Measurements from ENCODE around the gene ERC2. TPM values are rescaled to one million over a fixed set of nuclear protein-coding genes. Genes with fewer than 3 reads are reported as not detected.

The ERC2 gene
- polyA plus RNA-seq, 3 donors, result not detected

DNA sequence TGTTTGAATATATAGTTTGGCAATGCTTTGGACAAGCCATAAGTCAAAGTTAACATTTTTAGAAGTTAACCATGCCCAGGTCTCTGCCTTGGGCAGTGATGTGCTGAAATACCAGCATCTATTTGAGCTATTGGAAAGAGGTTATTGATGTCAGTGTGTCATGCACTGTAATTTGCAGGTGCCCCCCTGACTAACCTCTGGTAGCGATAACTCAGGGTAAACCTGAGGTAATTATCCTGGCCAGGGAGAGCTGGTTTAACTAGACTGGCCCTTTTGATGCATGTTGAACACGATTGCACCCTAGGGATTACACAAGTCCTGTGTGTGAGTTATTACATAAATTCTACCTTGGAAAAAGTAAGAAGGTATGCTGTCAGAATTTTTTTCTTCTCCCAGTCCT is 525.4 kb downstream of the ERC2 start:
- H3K36me3 ChIP-seq (replicated peaks in 1 of 2; ENCODE audit: control insufficient read depth in 1 of 2, insufficient read depth in 2 of 2, low read length in 2 of 2), result no peaks in the 10 kb centered on the region
- no peaks in the 10 kb centered on the region for H3K4me1 ChIP-seq (ENCODE audit: control insufficient read depth in 1 of 2, insufficient read depth in 2 of 2, low read length in 2 of 2)
- intact Hi-C loops (cut with micrococcal nuclease), result no loop called here
- H4K20me1 ChIP-seq (ENCODE audit: insufficient read depth, low read length), result no peaks in the 10 kb centered on the region
- no peaks in the 10 kb centered on the region for H3K36me3 Mint-ChIP-seq
- no peak overlapping the region for H3K27ac Mint-ChIP-seq
- H3K9me3 ChIP-seq (replicated peaks in 1 of 2; ENCODE audit: control insufficient read depth in 1 of 2, insufficient read depth in 1 of 2, low read length in 2 of 2), result no peaks in the 10 kb centered on the region
- WGBS (ENCODE audit: insufficient coverage), result no CpG with 5 or more reads among the region's 2 CpGs
- H3K27me3 ChIP-seq (ENCODE audit: control insufficient read depth in 2 of 2, insufficient read depth in 2 of 2, low read length in 2 of 2), result no peaks in the 10 kb centered on the region
- no peak overlapping the region for H2AFZ ChIP-seq (ENCODE audit: insufficient read depth, low read depth, low read length, poor library complexity, severe bottlenecking)
- H3K27ac ChIP-seq (ENCODE audit: low read depth in 1 of 2, low read length in 2 of 2), result no peak overlapping the region
- no peaks in the 10 kb centered on the region for H3K4me1 Mint-ChIP-seq
- H3K9me3 Mint-ChIP-seq, result peaks cover 0 to 4% (median 0%) of the 10 kb centered on the region in 7 donors
- no peak overlapping the region for H3K4me3 Mint-ChIP-seq
- TF ChIP-seq, protein P1, sequence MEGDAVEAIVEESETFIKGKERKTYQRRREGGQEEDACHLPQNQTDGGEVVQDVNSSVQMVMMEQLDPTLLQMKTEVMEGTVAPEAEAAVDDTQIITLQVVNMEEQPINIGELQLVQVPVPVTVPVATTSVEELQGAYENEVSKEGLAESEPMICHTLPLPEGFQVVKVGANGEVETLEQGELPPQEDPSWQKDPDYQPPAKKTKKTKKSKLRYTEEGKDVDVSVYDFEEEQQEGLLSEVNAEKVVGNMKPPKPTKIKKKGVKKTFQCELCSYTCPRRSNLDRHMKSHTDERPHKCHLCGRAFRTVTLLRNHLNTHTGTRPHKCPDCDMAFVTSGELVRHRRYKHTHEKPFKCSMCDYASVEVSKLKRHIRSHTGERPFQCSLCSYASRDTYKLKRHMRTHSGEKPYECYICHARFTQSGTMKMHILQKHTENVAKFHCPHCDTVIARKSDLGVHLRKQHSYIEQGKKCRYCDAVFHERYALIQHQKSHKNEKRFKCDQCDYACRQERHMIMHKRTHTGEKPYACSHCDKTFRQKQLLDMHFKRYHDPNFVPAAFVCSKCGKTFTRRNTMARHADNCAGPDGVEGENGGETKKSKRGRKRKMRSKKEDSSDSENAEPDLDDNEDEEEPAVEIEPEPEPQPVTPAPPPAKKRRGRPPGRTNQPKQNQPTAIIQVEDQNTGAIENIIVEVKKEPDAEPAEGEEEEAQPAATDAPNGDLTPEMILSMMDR (IDR thresholded peaks at IDR 0.05), result no peak
- no peaks in the 10 kb centered on the region for H3K79me2 ChIP-seq (ENCODE audit: insufficient read depth, low read length)
- H3K4me3 ChIP-seq (replicated peaks in 1 of 3; ENCODE audit: low read depth in 2 of 3, low read length in 3 of 3), result no peak overlapping the region
- no peak overlapping the region for H3K9ac ChIP-seq (ENCODE audit: insufficient read depth, low read length, poor library complexity, severe bottlenecking)
- no peak overlapping the region for H3K4me2 ChIP-seq (replicated peaks; ENCODE audit: extremely low read depth, low read length, poor library complexity, severe bottlenecking)
- peaks cover 0 to 4% (median 0%) of the 10 kb centered on the region in 3 donors for H3K27me3 Mint-ChIP-seq (ENCODE audit: low read depth in 3 of 3)
- DNase-seq, result no peak

DNA sequence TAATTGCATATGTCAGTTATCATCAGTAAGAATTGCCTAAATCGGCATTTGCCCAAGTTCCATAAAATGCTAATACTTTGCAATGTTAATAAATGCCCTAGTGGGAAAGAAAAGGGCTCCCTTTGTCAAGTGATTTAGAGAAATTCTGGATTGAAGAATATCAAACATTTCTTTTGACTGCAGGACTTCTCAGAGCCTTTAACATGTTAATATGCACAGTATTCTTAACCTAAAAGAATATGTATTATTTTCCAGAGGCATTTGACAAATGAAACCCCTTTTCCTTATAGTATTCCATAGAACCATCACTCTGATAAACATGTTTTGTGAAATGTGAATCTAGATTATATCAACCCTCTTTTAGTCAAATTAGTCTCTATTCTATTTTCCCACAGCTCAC is 529.0 kb downstream of the ERC2 start:
- Mint-ChIP-seq H3K36me3 (no peaks in the 10 kb centered on the region), H3K9me3 (peaks cover 0 to 4% (median 0%) of the 10 kb centered on the region in 7 donors), H3K4me1 (no peaks in the 10 kb centered on the region), H3K4me3 (no peak overlapping the region), H3K27ac (no peak overlapping the region), H3K27me3 (ENCODE audit: low read depth in 3 of 3) (peaks cover 0 to 4% (median 0%) of the 10 kb centered on the region in 3 donors)
- H3K27me3 ChIP-seq (ENCODE audit: control insufficient read depth in 2 of 2, insufficient read depth in 2 of 2, low read length in 2 of 2), result no peaks in the 10 kb centered on the region
- H3K79me2 ChIP-seq (ENCODE audit: insufficient read depth, low read length), result no peaks in the 10 kb centered on the region
- no peaks in the 10 kb centered on the region for H3K4me1 ChIP-seq (ENCODE audit: control insufficient read depth in 1 of 2, insufficient read depth in 2 of 2, low read length in 2 of 2)
- H3K36me3 ChIP-seq (replicated peaks in 1 of 2; ENCODE audit: control insufficient read depth in 1 of 2, insufficient read depth in 2 of 2, low read length in 2 of 2), result no peaks in the 10 kb centered on the region
- no peak for DNase-seq
- TF ChIP-seq, protein P1 (IDR thresholded peaks at IDR 0.05), result no peak
- H2AFZ ChIP-seq (ENCODE audit: insufficient read depth, low read depth, low read length, poor library complexity, severe bottlenecking), result no peak overlapping the region
- no peak overlapping the region for H3K9ac ChIP-seq (ENCODE audit: insufficient read depth, low read length, poor library complexity, severe bottlenecking)
- no peaks in the 10 kb centered on the region for H3K9me3 ChIP-seq (replicated peaks in 1 of 2; ENCODE audit: control insufficient read depth in 1 of 2, insufficient read depth in 1 of 2, low read length in 2 of 2)
- intact Hi-C loops (cut with micrococcal nuclease), result no loop called here
- WGBS (ENCODE audit: insufficient coverage), result no CpG with 5 or more reads among the region's 1 CpG
- no peak overlapping the region for H3K27ac ChIP-seq (ENCODE audit: low read depth in 1 of 2, low read length in 2 of 2)
- H3K4me2 ChIP-seq (replicated peaks; ENCODE audit: extremely low read depth, low read length, poor library complexity, severe bottlenecking), result no peak overlapping the region
- H4K20me1 ChIP-seq (ENCODE audit: insufficient read depth, low read length), result no peaks in the 10 kb centered on the region
- no peak overlapping the region for H3K4me3 ChIP-seq (replicated peaks in 1 of 3; ENCODE audit: low read depth in 2 of 3, low read length in 3 of 3)

Data from CD14-positive monocyte (primary cell).